Cortex of kidney (tissue), 1 donor: ENCODE results near the gene POLD3.
"Not testable (repeated sequence)": the region's sequence is repeated elsewhere in the genome, so short reads cannot be mapped to it uniquely, and the experiment has no call there.

ENCODE experiments used
- DNase-seq: peaks from one replicate; lab custom pipeline; 2025; lab: John Stamatoyannopoulos, UW

Gene POLD3

DNA sequence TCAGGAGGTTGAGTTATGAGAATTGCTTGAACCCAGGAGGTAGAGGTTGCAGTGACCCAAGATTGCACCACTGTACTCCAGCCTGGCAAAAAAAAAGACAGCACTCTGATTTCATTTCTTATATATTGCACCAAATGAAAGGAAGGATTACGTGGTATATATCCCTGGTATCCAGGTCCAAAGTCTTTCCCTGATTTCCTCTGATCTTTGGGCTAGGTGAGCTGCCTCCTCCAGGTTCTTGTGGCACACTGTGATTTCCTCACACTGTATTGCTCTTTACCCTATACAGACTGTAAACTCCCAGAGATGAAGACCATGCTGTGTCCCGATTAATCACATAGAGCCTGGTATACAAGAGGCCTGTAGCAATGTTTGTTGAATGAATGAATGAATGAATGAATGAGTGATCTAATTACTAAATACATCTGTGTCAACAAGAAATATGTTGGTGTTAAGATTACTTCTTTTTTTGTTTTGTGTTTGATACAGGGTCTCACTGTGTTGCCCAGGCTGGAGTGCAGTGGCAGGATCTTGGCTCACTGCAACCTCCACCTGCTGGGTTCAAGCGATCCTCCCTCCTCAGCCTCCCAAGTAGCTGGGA is 9.3 kb upstream of the POLD3 start:
- DNase-seq: no peak

DNA sequence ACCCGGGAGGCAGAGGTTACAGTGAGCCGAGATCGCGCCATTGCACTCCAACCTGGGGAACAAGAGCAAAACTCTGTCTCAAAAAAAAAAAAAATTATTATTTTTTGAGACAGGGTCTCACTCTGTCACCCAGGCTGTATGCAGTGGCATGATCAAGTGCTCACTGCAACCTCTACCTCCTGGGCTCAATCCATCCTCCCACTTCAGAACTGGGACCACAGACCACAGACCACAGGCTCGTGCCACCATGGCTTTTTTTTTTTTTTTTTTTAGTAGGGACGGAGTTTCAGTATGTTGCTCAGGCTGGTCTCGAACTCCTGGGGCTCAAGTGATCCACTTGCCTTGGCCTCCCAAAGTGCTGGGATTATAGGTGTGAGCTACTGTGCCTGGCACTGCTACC is 1.9 kb upstream of the POLD3 start:
- not testable (repeated sequence) for DNase-seq

DNA sequence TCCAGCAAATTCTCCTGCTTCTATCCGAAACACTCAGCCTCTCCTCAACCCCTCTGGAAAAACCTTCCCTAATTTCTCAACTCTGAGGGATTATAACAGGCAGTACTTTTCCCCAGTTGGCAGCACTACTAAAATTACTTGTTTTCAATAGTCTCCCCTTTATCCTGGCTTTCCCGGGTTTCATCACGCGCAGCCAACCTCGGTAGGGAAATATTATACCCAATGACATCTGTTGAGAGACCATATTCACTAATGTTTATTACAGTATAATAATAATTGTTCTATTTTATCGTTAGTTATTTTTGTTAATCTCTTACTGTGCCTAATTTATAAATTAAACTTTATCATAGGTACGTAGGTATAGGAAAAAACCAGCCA is 330 bp upstream of the POLD3 start:
- DNase-seq: no peak

DNA sequence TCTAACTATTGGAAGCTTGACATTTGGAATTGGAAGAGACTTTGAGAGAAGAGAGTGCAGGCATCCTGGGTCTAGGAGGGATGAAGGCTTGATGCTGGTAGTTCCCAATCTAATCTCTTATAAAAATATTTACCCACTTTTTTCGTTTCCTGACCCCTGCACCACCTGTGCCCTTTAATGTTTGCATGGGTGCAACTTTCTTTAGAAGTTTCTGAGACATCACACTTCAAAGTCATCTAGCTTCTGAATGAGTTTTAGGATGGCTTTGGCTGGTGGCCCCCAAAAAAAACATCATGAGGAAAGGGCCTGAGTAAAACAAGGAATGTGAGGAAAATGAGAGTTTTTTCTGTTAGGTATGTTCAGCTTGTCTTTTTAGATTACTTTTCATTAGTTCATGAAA is 1.1 kb downstream of the POLD3 start:
- no peak for DNase-seq

DNA sequence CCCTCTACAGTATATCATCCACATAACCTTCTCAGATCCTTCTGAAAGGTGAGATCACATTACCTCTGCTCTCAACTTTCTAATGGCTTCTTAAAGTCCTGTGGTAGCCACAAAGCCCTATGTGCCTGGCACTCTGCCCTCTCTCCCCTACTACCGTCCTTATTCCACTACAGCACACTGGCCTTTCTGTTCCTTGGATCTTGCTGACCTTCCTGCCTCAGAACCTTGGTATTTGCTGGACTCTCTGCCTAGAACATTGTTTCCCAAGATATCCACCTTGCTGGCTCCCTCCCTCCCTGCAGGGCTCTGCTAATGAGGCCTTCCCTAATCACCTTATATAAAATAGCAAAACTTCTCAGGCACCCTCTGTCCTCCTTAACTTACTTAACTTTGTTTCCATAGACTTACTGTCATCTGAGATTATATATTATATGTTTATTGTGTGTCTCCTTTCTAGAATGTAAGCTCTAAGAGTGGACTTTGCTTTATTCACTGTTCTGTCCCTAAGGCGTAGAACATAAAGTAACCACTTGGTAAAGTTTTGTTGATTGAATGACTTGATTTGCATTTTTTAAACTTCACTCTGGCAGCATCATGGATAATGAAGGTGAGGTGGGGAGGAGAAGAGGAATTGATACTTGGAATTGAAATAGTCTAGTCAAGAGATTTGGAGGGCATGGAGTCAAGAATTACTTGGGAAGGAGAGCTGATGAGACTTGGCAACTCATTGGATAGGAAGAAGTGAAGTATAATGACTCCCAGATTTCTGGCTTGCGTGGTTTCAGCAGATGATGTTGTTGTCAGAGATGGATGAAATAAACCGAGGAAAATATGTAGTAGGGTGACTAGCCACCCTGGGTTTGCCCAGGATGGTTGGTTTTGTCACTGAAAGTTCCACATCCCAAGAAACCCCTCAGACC is 10.5 kb downstream of the POLD3 start:
- DNase-seq: no peak

DNA sequence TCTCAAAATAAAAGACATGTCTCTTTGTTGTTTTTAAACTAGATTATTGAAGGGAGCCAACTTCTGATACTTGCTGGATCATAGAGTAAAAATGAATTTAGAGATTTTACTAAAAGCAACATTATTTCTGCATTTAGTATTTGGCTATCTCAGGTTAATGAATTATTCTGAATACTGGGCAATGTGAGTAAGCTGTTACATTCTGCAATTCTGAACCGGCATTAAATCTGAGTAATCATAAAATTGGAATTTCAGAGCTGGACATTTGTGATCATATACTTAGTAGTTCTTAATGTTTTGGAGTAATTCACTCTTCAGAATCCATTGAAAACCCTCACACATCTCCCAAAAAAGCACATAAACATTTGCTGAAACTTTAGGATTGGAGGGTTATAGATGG is 11.5 kb downstream of the POLD3 start:
- DNase-seq: no peak

DNA sequence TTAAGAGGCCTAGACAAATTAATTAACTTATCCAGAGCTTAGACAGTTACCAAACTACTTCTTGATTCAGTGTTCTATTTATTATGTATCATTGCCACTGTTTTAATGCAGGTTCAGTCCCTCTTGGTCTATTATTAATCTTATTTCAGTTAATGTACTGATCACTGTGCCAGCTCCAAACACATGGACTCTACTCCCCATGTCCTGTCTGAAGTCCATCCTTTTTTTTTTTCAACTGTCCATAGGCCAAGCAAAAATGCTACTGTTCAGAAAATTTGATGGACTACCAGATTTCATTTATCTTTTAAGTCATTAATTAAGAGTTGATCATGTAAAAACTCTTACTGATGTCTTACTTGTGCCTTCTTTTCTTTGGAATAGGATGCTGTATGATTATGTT is 11.9 kb downstream of the POLD3 start:
- no peak for DNase-seq

DNA sequence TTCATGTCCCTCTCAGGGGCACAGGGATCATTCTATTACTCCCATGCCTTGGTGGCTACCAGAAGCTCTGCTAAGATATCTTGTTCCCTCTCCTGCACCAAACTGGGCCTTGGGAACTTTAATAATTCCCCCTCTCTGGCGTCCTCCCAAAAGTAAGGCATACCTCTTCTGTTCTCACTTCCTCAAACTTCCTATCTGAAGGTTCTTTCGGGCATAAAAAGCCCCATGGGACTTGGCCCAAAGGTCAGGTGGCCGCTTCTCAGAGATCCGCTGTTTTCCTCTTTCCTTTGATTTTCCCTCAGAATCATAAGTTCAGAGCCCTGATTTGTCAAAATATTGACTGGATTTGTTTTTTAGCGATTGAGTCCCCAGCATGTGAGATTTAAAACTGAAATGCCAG is 13.0 kb downstream of the POLD3 start:
- DNase-seq: no peak

DNA sequence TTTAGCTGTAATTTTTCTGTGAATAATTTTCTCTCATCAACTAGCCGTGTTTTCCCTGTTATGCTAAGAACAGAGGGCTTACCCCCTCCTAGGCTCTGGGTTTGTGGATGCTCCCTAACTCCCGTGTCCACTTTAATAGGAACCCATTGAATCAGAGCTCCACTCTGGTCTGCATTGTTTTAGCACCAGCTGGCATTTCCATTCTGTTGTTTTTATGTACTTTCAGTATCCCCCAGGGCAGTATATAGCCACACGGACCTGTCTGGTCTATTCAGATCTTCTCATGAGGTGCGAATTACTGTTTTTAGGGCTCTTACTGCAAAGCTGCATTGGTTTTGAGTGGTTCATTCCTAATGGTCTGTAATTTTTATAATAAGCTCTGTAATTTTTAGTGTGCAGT is 16.0 kb downstream of the POLD3 start:
- no peak for DNase-seq

DNA sequence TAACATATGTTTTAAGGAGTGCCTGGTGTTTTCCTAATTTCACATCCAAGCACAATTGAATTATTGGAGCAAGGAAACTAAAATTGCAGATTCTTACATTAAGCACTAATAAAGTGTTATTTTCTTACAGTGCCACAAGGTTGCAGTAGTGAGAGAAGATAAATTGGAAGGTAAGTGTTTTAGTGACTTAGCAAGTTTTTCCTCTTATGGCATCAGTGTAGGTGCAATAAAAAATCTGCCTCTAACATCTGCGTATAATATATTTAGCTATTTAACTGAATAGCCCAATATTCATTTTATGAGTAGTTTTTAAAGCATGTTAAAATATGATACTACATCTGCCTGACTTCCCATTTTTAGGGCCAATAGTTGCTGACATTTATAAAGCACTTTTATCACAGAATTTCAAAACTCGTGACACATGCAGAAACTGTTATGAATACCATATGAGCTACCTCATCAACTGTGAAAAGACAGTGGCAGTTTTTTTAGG is 19.0 kb downstream of the POLD3 start:
- no peak for DNase-seq

DNA sequence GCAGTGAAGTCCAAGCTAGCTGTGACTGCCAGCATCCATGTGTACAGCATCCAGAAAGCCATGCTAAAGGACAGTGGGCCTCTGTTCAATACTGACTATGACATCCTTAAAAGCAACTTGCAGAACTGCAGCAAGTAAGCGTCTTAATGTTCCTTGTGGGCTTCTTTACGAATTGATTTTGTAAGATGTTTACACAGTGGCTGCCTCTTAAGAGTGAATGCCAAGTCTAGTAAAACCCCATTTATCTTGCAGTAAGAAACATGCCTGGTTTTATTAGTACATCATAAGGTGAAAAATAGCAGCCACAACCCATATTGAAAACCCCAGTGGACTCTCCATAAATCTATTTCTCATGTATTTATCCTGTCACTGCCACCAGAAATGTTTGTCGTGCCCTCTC is 20.5 kb downstream of the POLD3 start:
- DNase-seq: no peak

DNA sequence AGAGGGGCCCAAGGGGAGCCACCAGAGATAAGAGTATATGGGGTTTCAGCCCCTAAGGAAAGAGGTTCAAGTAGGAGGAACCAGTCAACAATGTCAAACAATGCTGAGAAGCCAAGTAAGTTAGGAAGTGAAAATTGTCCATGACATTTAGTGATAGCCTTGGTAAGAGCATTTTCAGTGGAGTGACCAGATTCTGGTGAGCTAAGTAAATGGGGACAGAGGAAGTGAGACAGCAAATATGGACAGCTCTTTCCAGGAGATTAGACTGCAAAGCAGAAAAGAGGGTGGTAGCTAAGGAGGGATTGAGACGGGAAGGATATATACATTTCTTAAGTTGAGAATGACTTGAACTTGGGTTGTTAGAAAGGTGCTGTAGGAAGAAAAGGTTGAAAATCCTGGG is 22.9 kb downstream of the POLD3 start:
- DNase-seq: no peak

DNA sequence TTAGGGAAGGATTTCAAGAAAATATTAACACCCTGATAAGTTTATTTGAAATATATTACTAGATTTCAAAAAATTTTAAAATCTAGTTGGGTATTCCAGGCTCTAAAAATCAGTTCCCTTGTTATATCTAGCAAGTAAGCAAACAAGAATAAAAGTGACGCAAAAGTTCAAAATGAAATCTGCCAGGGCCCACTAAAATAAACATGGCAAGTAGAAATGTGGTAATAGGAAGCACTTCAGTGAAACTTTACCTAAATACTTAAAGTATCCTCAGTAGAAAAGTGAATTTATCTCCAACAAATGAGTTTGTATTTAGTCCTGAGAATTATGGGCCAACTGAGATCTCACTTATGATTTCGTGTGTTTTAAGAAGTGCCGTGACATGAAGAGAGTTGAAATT is 23.6 kb downstream of the POLD3 start:
- DNase-seq: no peak

DNA sequence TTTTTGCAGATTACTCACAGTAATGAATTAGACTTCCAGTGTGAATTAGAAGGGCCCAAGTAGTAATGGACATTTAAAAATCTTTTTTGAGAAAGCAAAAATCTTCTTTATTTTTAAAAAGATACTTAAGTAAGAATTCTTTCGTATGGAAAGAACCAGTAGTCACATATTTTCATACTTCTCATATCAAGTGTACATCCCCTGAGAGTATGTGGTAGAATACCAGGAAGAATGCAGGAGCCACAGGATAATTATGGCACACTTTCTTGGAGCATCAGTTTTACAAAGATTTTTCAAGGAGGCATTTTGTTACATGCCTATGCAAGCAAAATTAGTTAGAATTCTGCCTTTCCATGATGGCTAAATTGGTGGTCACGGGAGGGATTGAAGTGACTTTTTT is 28.1 kb downstream of the POLD3 start:
- DNase-seq: no peak

DNA sequence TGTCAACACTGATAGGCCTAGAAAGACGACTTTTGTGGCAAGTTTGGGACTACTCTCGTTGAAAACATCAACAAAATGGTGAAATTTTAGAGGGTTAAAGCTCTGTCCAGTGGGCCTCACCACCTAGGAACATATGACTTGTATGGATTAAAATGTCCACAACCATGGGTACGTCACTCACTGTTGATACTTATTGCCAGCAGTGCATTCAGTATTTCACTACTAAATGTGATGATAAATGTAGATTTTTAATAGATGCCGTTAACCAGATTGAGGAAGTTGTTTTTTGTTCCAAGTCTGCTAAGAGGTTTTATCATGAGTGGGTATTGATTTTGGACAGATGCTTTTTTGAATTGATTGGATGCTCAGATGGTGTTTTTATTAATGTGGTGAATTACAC is 33.7 kb downstream of the POLD3 start:
- no peak for DNase-seq

DNA sequence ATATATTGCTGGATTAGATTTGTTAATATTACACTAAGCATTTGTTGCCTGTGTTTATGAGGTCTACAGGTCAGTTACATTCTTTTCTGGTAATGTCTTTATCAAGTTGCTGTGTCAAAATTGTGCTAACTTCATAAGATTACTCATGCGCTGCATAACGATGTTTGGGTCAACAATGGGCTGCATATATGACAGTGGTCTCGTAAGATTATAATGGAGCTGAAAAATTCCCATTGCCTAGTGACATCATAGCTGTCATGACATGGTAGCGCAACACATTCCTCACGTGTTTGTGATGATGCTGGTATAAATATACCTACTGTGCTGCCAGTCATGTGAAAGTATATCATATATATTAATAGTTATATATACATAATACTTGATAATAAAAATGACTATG is 34.2 kb downstream of the POLD3 start:
- DNase-seq: no peak

DNA sequence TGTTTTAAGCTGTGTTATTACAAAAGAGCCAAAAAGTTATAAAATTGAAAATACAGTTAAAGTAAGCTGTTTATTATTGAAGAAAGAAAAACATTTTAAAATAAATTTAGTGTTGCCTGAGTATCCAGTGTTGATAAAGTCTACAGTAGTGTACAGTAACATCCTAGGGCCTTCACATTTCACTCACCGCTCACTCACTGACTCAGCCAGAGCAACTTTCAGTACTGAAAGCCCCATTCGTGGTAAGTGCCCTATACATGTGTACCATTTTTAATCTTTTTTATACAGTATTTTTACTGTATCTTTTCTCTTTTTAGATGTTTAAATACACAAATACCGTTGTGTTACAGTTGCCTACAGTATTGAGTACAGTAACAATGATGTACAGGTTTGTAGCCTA is 35.0 kb downstream of the POLD3 start:
- no peak for DNase-seq

DNA sequence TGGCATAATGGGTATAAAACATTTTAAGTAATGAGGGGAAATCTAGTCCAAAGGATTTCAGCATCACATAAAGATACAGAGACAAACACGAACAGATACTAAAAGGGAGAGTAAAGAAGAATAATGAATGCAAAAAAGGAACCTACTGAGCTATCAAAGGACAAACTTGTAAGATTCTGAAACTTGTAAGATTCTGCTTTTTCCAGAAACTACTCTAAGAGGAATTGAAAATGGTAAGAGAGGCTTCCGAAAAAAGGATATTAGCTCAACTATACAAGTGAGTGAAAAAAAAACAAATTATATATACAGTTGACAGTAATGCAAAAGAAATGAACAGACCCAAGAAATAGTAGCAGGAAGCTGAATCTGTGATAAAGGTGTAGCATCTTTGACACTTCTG is 37.7 kb downstream of the POLD3 start:
- DNase-seq: no peak

DNA sequence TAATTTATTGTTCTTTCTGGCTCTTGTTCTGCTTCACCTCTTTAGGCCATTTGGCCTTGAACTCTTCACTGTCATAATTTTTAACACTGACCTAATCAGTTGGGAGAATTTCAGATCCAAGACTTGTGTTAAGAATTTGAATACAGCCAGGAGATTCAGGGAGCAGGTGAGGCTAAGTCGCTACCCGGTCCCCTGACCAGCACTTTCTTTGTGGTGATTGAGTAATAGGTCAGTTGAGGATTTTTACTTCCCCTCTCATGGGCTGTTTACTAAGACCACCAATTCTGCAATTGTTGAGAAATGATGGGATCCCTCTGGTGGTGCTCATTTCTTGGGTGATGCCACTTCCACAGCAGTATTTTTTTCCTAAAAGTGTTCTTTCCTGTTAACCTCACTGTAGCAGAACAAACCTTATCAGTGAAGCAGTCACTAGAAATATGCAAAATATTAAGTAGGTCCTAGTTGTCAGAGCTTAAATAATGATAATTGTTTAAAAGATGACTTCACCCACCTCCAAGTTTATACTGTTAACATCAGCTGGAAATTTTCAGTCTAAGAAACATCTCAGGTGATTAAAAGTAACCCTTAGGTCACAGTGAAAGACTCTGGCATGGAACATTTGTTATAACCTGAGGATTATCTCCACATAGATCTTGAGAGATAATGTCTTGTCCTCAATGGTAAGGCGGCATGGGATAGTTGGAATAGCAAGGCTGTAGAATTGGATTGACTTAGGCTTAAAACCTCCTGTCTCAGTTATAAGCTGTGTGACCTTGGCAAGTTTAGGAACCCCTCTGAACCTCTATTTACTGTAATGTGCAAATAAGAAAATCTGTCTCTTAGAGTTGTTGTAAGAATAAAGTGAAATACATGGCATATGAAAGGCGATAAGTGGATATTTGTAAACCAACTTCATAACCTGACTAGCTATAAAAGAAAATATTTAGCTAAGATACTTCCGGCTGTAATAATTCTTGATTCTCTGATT is 41.3 kb downstream of the POLD3 start:
- DNase-seq: no peak

DNA sequence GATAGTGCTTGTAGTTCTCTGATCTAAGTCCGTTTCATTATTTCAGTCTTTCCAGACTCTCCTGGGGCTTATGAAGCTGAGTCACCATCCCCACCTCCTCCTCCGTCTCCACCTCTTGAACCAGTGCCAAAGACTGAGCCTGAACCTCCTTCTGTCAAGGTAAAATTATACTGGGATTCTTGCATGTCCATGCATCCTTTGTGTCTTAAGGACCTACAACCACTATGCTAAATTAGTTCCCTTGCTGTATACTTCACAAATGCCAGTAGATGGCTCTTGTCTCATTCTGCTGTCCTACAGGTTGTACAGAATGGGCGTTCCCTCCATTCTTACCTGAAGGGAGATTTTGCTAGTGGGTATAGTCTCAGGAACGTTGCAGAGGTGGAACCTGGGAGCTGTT is 42.2 kb downstream of the POLD3 start:
- no peak for DNase-seq

DNA sequence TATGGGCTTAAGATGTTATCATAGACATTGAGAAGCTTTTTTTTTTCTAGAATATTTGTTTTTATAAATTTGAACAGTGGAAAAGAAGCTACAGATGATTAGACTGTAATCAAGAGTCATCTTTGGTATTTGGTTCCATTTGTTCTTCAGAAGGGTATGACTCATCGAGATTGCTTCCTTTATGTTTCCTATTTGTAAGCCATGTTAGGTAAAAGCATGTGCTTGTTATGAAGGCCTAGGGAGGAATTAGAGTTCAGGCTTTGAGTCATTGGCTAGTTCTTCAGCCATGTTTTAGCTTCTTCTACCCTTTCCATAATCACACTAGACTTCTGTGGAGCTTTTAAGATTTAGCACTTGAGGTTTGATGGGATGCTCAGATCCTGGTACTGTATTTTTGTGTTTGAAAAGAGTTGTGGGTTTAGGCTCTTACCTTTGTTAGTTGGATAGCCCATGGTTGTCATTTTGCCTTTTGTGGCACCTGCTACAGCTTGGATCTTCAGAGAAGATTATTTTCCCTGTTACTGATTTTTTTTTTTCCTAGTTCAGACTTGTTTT is 44.3 kb downstream of the POLD3 start:
- no peak for DNase-seq

DNA sequence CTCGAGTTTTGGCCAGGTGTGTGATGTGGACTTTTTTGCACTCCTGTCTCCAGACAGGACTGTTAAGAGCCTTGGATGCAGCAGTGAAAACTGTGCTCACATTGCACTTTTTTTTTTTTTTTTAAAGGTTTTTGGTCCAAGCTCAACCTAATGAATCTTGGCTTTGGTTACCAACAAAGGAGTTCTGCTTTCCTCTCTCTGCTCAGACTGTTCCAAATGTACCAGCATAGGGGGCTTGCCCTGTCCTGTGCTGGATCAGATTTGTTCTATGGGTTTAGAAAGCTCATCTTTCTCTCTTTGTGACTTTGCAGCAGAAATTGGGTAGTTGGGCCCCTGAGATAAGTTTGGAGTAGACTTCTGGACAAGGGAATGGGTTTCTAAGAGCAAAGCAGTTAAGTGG is 45.3 kb downstream of the POLD3 start:
- no peak for DNase-seq
